Right lobe of liver (tissue), 6 donors: ENCODE data around the gene PIK3R5. TPM values are rescaled to one million over a fixed set of nuclear protein-coding genes. Genes with fewer than 3 reads are reported as not detected.

Experiments used
- ATAC-seq, 4 donors: fragments of 200-7000 bp; cut with Tn5 transposase; one replicate each; pipeline ENCODE4 v1.9.1; 2020; ENCODE audit warnings: mild to moderate bottlenecking in 4 of 4, moderate library complexity in 4 of 4
- DNase-seq, 3 donors: peaks; one replicate each; pipeline ENCODE4 v3.0.0-alpha.2; 2020
- H3K27ac ChIP-seq, 3 donors: fragments of 200-600 bp; one replicate each; pipeline ENCODE4 v1.8.0; 2022
- H3K27me3 ChIP-seq, 2 donors: fragments of 200-600 bp; one replicate each; pipeline ENCODE4 v1.8.0; 2022
- H3K36me3 ChIP-seq, 4 donors: fragments of 200-600 bp; sonication (generic) in 1 of 4; one replicate each; pipeline versions ENCODE4 v1.5.1 to v1.8.0; 2017 to 2022; ENCODE audit warnings: control low read depth in 1 of 4
- H3K4me1 ChIP-seq, 4 donors: fragments of 200-600 bp; sonication (generic) in 1 of 4; one replicate each; pipeline versions ENCODE4 v1.5.1 to v1.8.0; 2017 to 2022; ENCODE audit warnings: control low read depth in 1 of 4
- H3K4me3 ChIP-seq, 3 donors: fragments of 200-600 bp; one replicate each; pipeline ENCODE4 v1.8.0; 2022
- H3K9me3 ChIP-seq, 4 donors: fragments of 200-600 bp; sonication (generic) in 1 of 4; one replicate each; pipeline versions ENCODE4 v1.5.1 to v1.8.0; 2017 to 2022; ENCODE audit warnings: control low read depth in 1 of 4
- CTCF ChIP-seq, 4 donors: fragments of 200-600 bp in 3 of 4; fragments of 450-650 bp in 1 of 4; IDR thresholded peaks; one replicate each; pipeline versions ENCODE4 v1.5.1 to v1.8.0; 2016 to 2022; ENCODE audit warnings: antibody characterized with exemption in 4 of 4, mild to moderate bottlenecking in 2 of 4
- POLR2A ChIP-seq: fragments of 450-650 bp; IDR thresholded peaks from one replicate; pipeline ENCODE4 v1.6.1; 2017; ENCODE audit warnings: antibody characterized with exemption, mild to moderate bottlenecking
- WGBS: methylation state at CpG from one replicate; pipeline ENCODE4 v1.1.6; 2018; ENCODE audit warnings: low coverage, low lambda C conversion rate; ENCODE audit not compliant: insufficient coverage; ENCODE audit errors: missing lambda C conversion rate; 5-methylcytosine and 5-hydroxymethylcytosine counted together
- intact Hi-C, 2 donors: fragments of 100-400 bp; cut with DNase I; formaldehyde crosslinking; loops; one replicate each; pipeline versions ENCODE4 v1.11.2 to v1.14.1; 2022
- total RNA-seq, 6 experiments: library from RNA; depleted of rRNA in 2 of 6; stranded (reverse); fragments of >200 nt in 2 of 6; fragmentation: NEBNext Ultra II Directional in 3 of 6; extraction: Animal tissue kit (Norgen Biotek cat#: 25700) in 3 of 6; gene quantifications; one replicate each; pipeline versions ENCODE4 v1.1.0 to v1.2.4, GENCODE V29; 2016 to 2023
- donor health status: DM: no; HTN: yes; CAD: no.
- donor health status: DM: no; HTN: no; CAD: no.
- donor health status: DM: no; HTN: no; CAD: no.
- donor health status: DM: no; HTN: yes; CAD: no.
- donor health status: DM: no; HTN: yes; CAD: no.

Gene PIK3R5
- total RNA-seq, 6 experiments from 2014 or later: 3.7 to 6.5 (median 5.0) TPM

GRCh38 chr17:8844229-8845218 is 121.0 kb downstream of the PIK3R5 start:
- H3K27me3 ChIP-seq: no peaks in the 10 kb centered on the region
- H3K27ac ChIP-seq: no peak overlapping the region
- no peaks in the 10 kb centered on the region for H3K4me1 ChIP-seq
- no peak overlapping the region for H3K4me3 ChIP-seq
- no peak for DNase-seq
- no peaks in the 10 kb centered on the region for H3K36me3 ChIP-seq
- TF ChIP-seq POLR2A: no peak
- TF ChIP-seq CTCF (IDR thresholded peaks at IDR 0.05): no peak
- H3K9me3 ChIP-seq: no peaks in the 10 kb centered on the region
- WGBS: 55% methylated on average over 9 of the region's 9 CpGs
- intact Hi-C loops: no loop called here
- ATAC-seq: no peak

- no peaks in the 10 kb centered on the region for H3K36me3 ChIP-seq
- ATAC-seq: no peak
- no peak overlapping the region for H3K4me3 ChIP-seq
- no peak overlapping the region for H3K27ac ChIP-seq
- no peak for TF ChIP-seq CTCF (IDR thresholded peaks at IDR 0.05)
- no peak for TF ChIP-seq POLR2A
- H3K9me3 ChIP-seq: no peaks in the 10 kb centered on the region
- DNase-seq: no peak
- H3K4me1 ChIP-seq: no peaks in the 10 kb centered on the region
- intact Hi-C loops: no loop called here
- H3K27me3 ChIP-seq: no peaks in the 10 kb centered on the region
- WGBS: 25% methylated on average over 2 of the region's 2 CpGs
These were observed 122.2 kb downstream of the PIK3R5 start for GRCh38 chr17:8843344-8843743.

GRCh38 chr17:8841844-8842243 is 123.7 kb downstream of the PIK3R5 start:
- ATAC-seq (no peak), DNase-seq (peak in 1 of 3 donors; percentile 14)
- no peaks in the 10 kb centered on the region for H3K27me3 ChIP-seq
- H3K4me3 ChIP-seq: no peak overlapping the region
- no peak for TF ChIP-seq POLR2A
- no peak for TF ChIP-seq CTCF (IDR thresholded peaks at IDR 0.05)
- H3K27ac ChIP-seq: no peak overlapping the region
- H3K4me1 ChIP-seq: no peaks in the 10 kb centered on the region
- no peaks in the 10 kb centered on the region for H3K36me3 ChIP-seq
- WGBS: 59% methylated on average over 2 of the region's 4 CpGs
- H3K9me3 ChIP-seq: no peaks in the 10 kb centered on the region
- intact Hi-C loops: no loop called here

- intact Hi-C loops: no loop called here
- no peaks in the 10 kb centered on the region for H3K4me1 ChIP-seq
- WGBS: 46% methylated on average over 10 of the region's 11 CpGs
- H3K27ac ChIP-seq: no peak overlapping the region
- ATAC-seq (peak in 2 of 4 donors; percentile 25), DNase-seq (peak in 1 of 3 donors; percentile 44)
- H3K27me3 ChIP-seq: no peaks in the 10 kb centered on the region
- TF ChIP-seq POLR2A (no peak), CTCF (IDR thresholded peaks at IDR 0.05) (no peak)
- H3K36me3 ChIP-seq: no peaks in the 10 kb centered on the region
- no peaks in the 10 kb centered on the region for H3K9me3 ChIP-seq
- no peak overlapping the region for H3K4me3 ChIP-seq
These were observed 126.0 kb downstream of the PIK3R5 start for GRCh38 chr17:8839410-8839935.
